ENCODE data around the gene DGUOK. TPM values are rescaled to one million over a fixed set of nuclear protein-coding genes. Genes with fewer than 3 reads are reported as not detected.

The DGUOK gene
- total RNA-seq, 1 donor from 2014 or later, result 66.8 TPM

DNA sequence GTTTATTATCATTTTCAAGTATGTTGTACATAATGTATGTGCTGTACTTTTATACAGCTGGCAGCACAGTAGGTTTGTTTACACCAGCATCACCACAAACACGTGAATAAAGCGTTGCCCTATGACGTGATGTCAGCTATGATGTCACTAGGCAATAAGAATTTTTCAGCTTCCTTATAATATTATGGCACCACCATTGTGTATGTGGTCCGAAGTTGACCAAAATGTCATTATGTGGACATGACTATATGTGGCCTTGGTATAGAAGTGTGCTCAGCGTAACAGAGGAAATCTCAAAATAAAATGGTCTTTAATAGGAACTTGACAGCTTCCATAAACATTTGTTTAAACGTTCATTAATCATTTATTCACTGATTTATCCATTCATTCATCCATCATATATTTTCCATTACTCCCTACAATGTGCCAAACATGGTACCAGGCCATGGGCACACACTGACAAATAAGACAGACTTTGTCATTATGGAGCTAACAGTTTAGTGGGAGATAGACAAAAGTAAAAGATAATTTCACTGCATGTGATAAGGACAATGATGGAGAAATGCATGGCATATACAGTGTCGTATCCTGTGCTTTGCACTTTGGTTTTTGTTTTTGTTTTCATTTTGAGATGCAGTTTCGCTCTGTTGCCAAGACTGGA, 15.0 kb upstream of the DGUOK start:
- H3K4me3 ChIP-seq (ENCODE audit: low read depth, low read length), result no peak overlapping the region
- no peak for DNase-seq (ENCODE audit: low read depth)
- H3K27me3 ChIP-seq (ENCODE audit: control insufficient read depth, insufficient read depth, low read length), result no peaks in the 10 kb centered on the region
- TF ChIP-seq, protein P1, sequence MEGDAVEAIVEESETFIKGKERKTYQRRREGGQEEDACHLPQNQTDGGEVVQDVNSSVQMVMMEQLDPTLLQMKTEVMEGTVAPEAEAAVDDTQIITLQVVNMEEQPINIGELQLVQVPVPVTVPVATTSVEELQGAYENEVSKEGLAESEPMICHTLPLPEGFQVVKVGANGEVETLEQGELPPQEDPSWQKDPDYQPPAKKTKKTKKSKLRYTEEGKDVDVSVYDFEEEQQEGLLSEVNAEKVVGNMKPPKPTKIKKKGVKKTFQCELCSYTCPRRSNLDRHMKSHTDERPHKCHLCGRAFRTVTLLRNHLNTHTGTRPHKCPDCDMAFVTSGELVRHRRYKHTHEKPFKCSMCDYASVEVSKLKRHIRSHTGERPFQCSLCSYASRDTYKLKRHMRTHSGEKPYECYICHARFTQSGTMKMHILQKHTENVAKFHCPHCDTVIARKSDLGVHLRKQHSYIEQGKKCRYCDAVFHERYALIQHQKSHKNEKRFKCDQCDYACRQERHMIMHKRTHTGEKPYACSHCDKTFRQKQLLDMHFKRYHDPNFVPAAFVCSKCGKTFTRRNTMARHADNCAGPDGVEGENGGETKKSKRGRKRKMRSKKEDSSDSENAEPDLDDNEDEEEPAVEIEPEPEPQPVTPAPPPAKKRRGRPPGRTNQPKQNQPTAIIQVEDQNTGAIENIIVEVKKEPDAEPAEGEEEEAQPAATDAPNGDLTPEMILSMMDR (IDR thresholded peaks at IDR 0.05; ENCODE audit: insufficient read depth, low read length, poor library complexity, severe bottlenecking), result no peak
- no peaks in the 10 kb centered on the region for H3K36me3 ChIP-seq (ENCODE audit: control insufficient read depth, insufficient read depth, low read length)

DNA sequence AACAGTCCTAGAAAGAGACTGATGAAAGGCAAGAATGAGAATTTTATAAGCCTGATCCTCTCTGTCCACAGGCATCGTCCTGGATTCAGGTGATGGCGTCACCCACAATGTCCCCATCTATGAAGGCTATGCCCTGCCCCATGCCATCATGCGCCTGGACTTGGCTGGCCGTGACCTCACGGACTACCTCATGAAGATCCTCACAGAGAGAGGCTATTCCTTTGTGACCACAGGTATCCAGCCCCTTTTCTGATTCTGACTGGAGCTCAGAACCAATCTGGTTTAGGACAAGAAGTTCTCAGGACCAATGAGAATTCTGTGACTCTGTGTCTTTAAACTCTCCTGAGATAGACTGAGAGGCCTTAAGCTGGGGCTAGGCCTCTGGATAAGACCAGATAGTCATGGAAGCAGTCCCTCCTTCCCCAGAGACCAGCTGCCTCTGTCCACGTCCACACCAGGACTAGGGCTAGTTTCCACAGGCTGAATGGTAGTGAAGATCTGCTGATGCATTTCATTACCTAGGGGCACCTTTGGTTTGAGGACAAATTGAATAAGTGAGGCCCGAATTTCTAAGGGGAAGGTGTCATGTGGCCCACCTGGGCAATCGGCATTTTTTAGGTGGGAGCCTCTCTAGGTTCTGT, 13.1 kb upstream of the DGUOK start:
- DNase-seq (ENCODE audit: low read depth), result no peak
- Histone ChIP-seq H3K4me3 (ENCODE audit: low read depth, low read length) (no peak overlapping the region), H3K36me3 (ENCODE audit: control insufficient read depth, insufficient read depth, low read length) (no peaks in the 10 kb centered on the region), H3K27me3 (ENCODE audit: control insufficient read depth, insufficient read depth, low read length) (no peaks in the 10 kb centered on the region)
- TF ChIP-seq, protein P1 (IDR thresholded peaks at IDR 0.05; ENCODE audit: insufficient read depth, low read length, poor library complexity, severe bottlenecking), result no peak

DNA sequence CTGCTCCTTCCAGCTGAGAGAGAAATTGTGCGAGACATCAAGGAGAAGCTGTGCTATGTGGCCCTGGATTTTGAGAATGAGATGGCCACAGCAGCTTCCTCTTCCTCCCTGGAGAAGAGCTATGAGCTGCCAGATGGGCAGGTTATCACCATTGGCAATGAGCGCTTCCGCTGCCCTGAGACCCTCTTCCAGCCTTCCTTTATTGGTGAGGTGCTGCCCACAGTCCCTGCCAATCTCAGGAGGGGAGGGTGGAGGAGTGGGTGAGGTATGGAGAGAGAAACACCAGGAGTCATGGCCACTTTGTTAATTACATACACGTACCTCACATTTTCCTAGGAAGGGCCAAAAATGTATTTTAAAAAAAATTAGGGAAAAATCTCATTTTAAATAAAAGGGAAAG, 12.0 kb upstream of the DGUOK start:
- no peaks in the 10 kb centered on the region for H3K27me3 ChIP-seq (ENCODE audit: control insufficient read depth, insufficient read depth, low read length)
- H3K4me3 ChIP-seq (ENCODE audit: low read depth, low read length), result no peak overlapping the region
- TF ChIP-seq, protein P1 (IDR thresholded peaks at IDR 0.05; ENCODE audit: insufficient read depth, low read length, poor library complexity, severe bottlenecking), result no peak
- no peaks in the 10 kb centered on the region for H3K36me3 ChIP-seq (ENCODE audit: control insufficient read depth, insufficient read depth, low read length)
- DNase-seq (ENCODE audit: low read depth), result no peak

GRCh38 chr2:73915437-73915993, 11.2 kb upstream of the DGUOK start:
- Histone ChIP-seq H3K27me3 (ENCODE audit: control insufficient read depth, insufficient read depth, low read length) (no peaks in the 10 kb centered on the region), H3K4me3 (ENCODE audit: low read depth, low read length) (no peak overlapping the region), H3K36me3 (ENCODE audit: control insufficient read depth, insufficient read depth, low read length) (no peaks in the 10 kb centered on the region)
- DNase-seq (ENCODE audit: low read depth), result no peak
- TF ChIP-seq, protein P1 (IDR thresholded peaks at IDR 0.05; ENCODE audit: insufficient read depth, low read length, poor library complexity, severe bottlenecking), result no peak

DNA sequence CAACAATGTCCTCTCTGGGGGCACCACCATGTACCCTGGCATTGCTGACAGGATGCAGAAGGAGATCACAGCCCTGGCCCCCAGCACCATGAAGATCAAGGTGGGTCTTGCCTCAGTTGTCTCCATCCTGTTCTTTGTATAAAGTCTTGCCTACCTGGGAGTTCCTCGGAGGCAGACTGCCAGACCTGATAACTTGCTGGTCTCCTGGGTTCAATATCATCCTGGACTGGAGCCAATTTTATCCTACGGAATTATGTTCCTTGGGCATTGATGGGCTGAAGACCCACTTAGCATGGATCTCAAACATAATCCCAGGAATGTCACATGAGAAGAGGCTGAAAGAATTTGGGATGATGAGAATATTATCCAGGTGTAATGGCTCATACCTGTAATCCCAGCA, 10.0 kb upstream of the DGUOK start:
- Histone ChIP-seq H3K36me3 (ENCODE audit: control insufficient read depth, insufficient read depth, low read length) (no peaks in the 10 kb centered on the region), H3K4me3 (ENCODE audit: low read depth, low read length) (no peak overlapping the region), H3K27me3 (ENCODE audit: control insufficient read depth, insufficient read depth, low read length) (peaks cover 2% of the 10 kb centered on the region)
- no peak for DNase-seq (ENCODE audit: low read depth)
- TF ChIP-seq, protein P1 (IDR thresholded peaks at IDR 0.05; ENCODE audit: insufficient read depth, low read length, poor library complexity, severe bottlenecking), result no peak

Measured in kidney epithelial cell (primary cell).